Peyer's patch (tissue), 4 donors: Measurements from ENCODE around the gene EPHB1. TPM values are rescaled to one million over a fixed set of nuclear protein-coding genes. Genes with fewer than 3 reads are reported as not detected.

Experiments
- DNase-seq, 3 donors: peaks; one replicate each; pipeline ENCODE4 v3.0.0-alpha.2; 2017 to 2019
- H3K27ac ChIP-seq, 4 donors: fragments of 200-600 bp; sonication (generic); one replicate each; pipeline ENCODE4 v1.5.1; 2016 to 2019
- H3K27me3 ChIP-seq, 2 donors: fragments of 200-600 bp; sonication (generic); one replicate each; pipeline ENCODE4 v1.5.1; 2019
- H3K36me3 ChIP-seq, 3 donors: fragments of 200-600 bp; sonication (generic); one replicate each; pipeline ENCODE4 v1.5.1; 2016 to 2019
- H3K4me1 ChIP-seq, 4 donors: fragments of 200-600 bp; sonication (generic); one replicate each; pipeline ENCODE4 v1.5.1; 2016 to 2019
- H3K4me3 ChIP-seq, 4 donors: fragments of 200-600 bp; sonication (generic); 1 replicate in 3 of 4; 2 replicates in 1 of 4; pipeline ENCODE4 v1.5.1; 2016 to 2019; ENCODE audit warnings: mild to moderate bottlenecking in 1 of 4
- H3K9me3 ChIP-seq, 4 donors: fragments of 200-600 bp; sonication (generic); one replicate each; pipeline ENCODE4 v1.5.1; 2016 to 2019; ENCODE audit warnings: mild to moderate bottlenecking in 1 of 4
- POLR2A ChIP-seq, 2 donors: fragments of 450-650 bp; IDR thresholded peaks; one replicate each; pipeline ENCODE4 v1.5.1; 2017; ENCODE audit warnings: antibody characterized with exemption in 2 of 2, mild to moderate bottlenecking in 2 of 2, moderate library complexity in 2 of 2
- total RNA-seq, 4 donors: library from RNA; depleted of rRNA; stranded (reverse); fragments of >200 nt; gene quantifications; one replicate each; pipeline ENCODE4 v1.1.0, GENCODE V29; 2016
- TF ChIP-seq, protein P1 (sequence below), 6 experiments: fragments of 450-650 bp in 4 of 6; fragments of 200-600 bp in 2 of 6; sonication (generic) in 1 of 6; IDR thresholded peaks; one replicate each; pipeline ENCODE4 v1.5.1; 2017 to 2019; ENCODE audit warnings: antibody characterized with exemption in 6 of 6, mild to moderate bottlenecking in 3 of 6, moderate library complexity in 1 of 6

Gene EPHB1
- total RNA-seq, 4 donors from 2014 or later: 0.18 to 3.2 (median 0.68) TPM

- TF ChIP-seq, protein P1, sequence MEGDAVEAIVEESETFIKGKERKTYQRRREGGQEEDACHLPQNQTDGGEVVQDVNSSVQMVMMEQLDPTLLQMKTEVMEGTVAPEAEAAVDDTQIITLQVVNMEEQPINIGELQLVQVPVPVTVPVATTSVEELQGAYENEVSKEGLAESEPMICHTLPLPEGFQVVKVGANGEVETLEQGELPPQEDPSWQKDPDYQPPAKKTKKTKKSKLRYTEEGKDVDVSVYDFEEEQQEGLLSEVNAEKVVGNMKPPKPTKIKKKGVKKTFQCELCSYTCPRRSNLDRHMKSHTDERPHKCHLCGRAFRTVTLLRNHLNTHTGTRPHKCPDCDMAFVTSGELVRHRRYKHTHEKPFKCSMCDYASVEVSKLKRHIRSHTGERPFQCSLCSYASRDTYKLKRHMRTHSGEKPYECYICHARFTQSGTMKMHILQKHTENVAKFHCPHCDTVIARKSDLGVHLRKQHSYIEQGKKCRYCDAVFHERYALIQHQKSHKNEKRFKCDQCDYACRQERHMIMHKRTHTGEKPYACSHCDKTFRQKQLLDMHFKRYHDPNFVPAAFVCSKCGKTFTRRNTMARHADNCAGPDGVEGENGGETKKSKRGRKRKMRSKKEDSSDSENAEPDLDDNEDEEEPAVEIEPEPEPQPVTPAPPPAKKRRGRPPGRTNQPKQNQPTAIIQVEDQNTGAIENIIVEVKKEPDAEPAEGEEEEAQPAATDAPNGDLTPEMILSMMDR (IDR thresholded peaks at IDR 0.05): no peak
- no peak for TF ChIP-seq POLR2A (IDR thresholded peaks at IDR 0.05)
- H3K9me3 ChIP-seq: no peaks in the 10 kb centered on the region
Observed at GRCh38 chr3:134886991-134887390, 91.9 kb downstream of the EPHB1 start.

GRCh38 chr3:134887536-134887935 is 92.5 kb downstream of the EPHB1 start:
- no peak for DNase-seq
- H3K36me3 ChIP-seq: no peaks in the 10 kb centered on the region
- no peak for TF ChIP-seq POLR2A (IDR thresholded peaks at IDR 0.05)
- TF ChIP-seq, protein P1 (IDR thresholded peaks at IDR 0.05): no peak

More at GRCh38 chr3:134886991-134887390, 91.9 kb downstream of the EPHB1 start:
- DNase-seq: no peak
- no peaks in the 10 kb centered on the region for H3K36me3 ChIP-seq
- no peaks in the 10 kb centered on the region for H3K27me3 ChIP-seq
- no peak overlapping the region for H3K4me3 ChIP-seq
- H3K4me1 ChIP-seq: no peaks in the 10 kb centered on the region
- H3K27ac ChIP-seq: no peak overlapping the region

GRCh38 chr3:134892326-134892725 is 97.3 kb downstream of the EPHB1 start:
- Histone ChIP-seq H3K27ac (no peak overlapping the region), H3K4me1 (no peaks in the 10 kb centered on the region), H3K9me3 (no peaks in the 10 kb centered on the region), H3K4me3 (no peak overlapping the region), H3K36me3 (no peaks in the 10 kb centered on the region), H3K27me3 (no peaks in the 10 kb centered on the region)
- no peak for TF ChIP-seq POLR2A (IDR thresholded peaks at IDR 0.05)
- TF ChIP-seq, protein P1 (IDR thresholded peaks at IDR 0.05): no peak
- no peak for DNase-seq

More at GRCh38 chr3:134887536-134887935, 92.5 kb downstream of the EPHB1 start:
- Histone ChIP-seq H3K27me3 (no peaks in the 10 kb centered on the region), H3K27ac (no peak overlapping the region), H3K9me3 (no peaks in the 10 kb centered on the region), H3K4me1 (no peaks in the 10 kb centered on the region), H3K4me3 (no peak overlapping the region)

GRCh38 chr3:134892761-134893160 is 97.7 kb downstream of the EPHB1 start:
- H3K4me1 ChIP-seq: no peaks in the 10 kb centered on the region
- H3K4me3 ChIP-seq: no peak overlapping the region
- no peaks in the 10 kb centered on the region for H3K27me3 ChIP-seq
- H3K9me3 ChIP-seq: no peaks in the 10 kb centered on the region
- no peaks in the 10 kb centered on the region for H3K36me3 ChIP-seq
- no peak overlapping the region for H3K27ac ChIP-seq
- TF ChIP-seq, protein P1 (IDR thresholded peaks at IDR 0.05): no peak
- no peak for TF ChIP-seq POLR2A (IDR thresholded peaks at IDR 0.05)
- DNase-seq: no peak

GRCh38 chr3:134894533-134894932 is 99.5 kb downstream of the EPHB1 start:
- Histone ChIP-seq H3K27me3 (no peaks in the 10 kb centered on the region), H3K27ac (no peak overlapping the region), H3K9me3 (no peaks in the 10 kb centered on the region), H3K36me3 (no peaks in the 10 kb centered on the region), H3K4me1 (no peaks in the 10 kb centered on the region), H3K4me3 (no peak overlapping the region)
- TF ChIP-seq, protein P1 (IDR thresholded peaks at IDR 0.05): no peak
- no peak for TF ChIP-seq POLR2A (IDR thresholded peaks at IDR 0.05)
- no peak for DNase-seq

- Histone ChIP-seq H3K27ac (no peak overlapping the region), H3K27me3 (no peaks in the 10 kb centered on the region), H3K4me3 (no peak overlapping the region), H3K4me1 (no peaks in the 10 kb centered on the region), H3K36me3 (no peaks in the 10 kb centered on the region), H3K9me3 (no peaks in the 10 kb centered on the region)
- TF ChIP-seq, protein P1 (IDR thresholded peaks at IDR 0.05): no peak
- TF ChIP-seq POLR2A (IDR thresholded peaks at IDR 0.05): no peak
- DNase-seq: no peak
Observed at GRCh38 chr3:134895181-134895580, 100.1 kb downstream of the EPHB1 start.
